Glutamatergic neuron (in vitro differentiated cells): ENCODE measurements around the gene XRCC1. TPM values are rescaled to one million over a fixed set of nuclear protein-coding genes. Genes with fewer than 3 reads are reported as not detected.
A peak's percentile ranks its signal among the peaks of the same experiment; 100 is the strongest.

ENCODE experiments used
- DNase-seq: peaks from one replicate; pipeline ENCODE4 v3.0.0; 2022
- H3K27ac Mint-ChIP-seq: one replicate; pipeline ENCODE4 v1.8.0; 2020; ENCODE audit warnings: mild to moderate bottlenecking, mixed read lengths, inconsistent platforms; ENCODE audit not compliant: unreplicated experiment
- H3K27me3 Mint-ChIP-seq: one replicate; pipeline ENCODE4 v1.8.0; 2020; ENCODE audit warnings: mild to moderate bottlenecking, moderate library complexity, mixed read lengths, inconsistent platforms; ENCODE audit not compliant: unreplicated experiment
- H3K36me3 Mint-ChIP-seq: one replicate; pipeline ENCODE4 v1.8.0; 2020; ENCODE audit warnings: mild to moderate bottlenecking, mixed read lengths, inconsistent platforms; ENCODE audit not compliant: unreplicated experiment
- H3K4me1 Mint-ChIP-seq: one replicate; pipeline ENCODE4 v1.8.0; 2020; ENCODE audit warnings: mild to moderate bottlenecking, low read depth, mixed read lengths, inconsistent platforms; ENCODE audit not compliant: unreplicated experiment
- H3K4me3 Mint-ChIP-seq: one replicate; pipeline ENCODE4 v1.8.0; 2020; ENCODE audit warnings: mild to moderate bottlenecking, mixed read lengths, inconsistent platforms; ENCODE audit not compliant: unreplicated experiment
- H3K9me3 Mint-ChIP-seq: one replicate; pipeline ENCODE4 v1.8.0; 2020; ENCODE audit warnings: mild to moderate bottlenecking, moderate library complexity, mixed read lengths, inconsistent platforms; ENCODE audit not compliant: unreplicated experiment
- CTCF ChIP-seq: fragments of 200-600 bp; sonication (generic); IDR thresholded peaks from one replicate; pipeline ENCODE4 v1.5.0; 2021; ENCODE audit not compliant: partially characterized antibody, unreplicated experiment
- total RNA-seq: library from RNA; stranded (reverse); fragmentation: NEBNext Ultra II Directional; extraction: Animal tissue kit (Norgen Biotek cat#: 25700); gene quantifications from one replicate; pipeline ENCODE4 v1.2.1, GENCODE V29; 2021; ENCODE audit not compliant: unreplicated experiment

XRCC1 gene
- total RNA-seq, 1 donor from 2014 or later: 39.5 TPM

- DNase-seq: no peak
- no peak overlapping the region for H3K4me3 Mint-ChIP-seq
- H3K36me3 Mint-ChIP-seq: peaks cover 26% of the 10 kb centered on the region
- no peak for TF ChIP-seq CTCF
- peaks cover 12% of the 10 kb centered on the region for H3K9me3 Mint-ChIP-seq
- H3K4me1 Mint-ChIP-seq: peaks cover 7% of the 10 kb centered on the region
- peaks cover 12% of the 10 kb centered on the region for H3K27me3 Mint-ChIP-seq
- H3K27ac Mint-ChIP-seq: no peak overlapping the region
Measured at GRCh38 chr19:43616306-43616705, 41.0 kb upstream of the XRCC1 start.

- Mint-ChIP-seq H3K4me1 (no peaks in the 10 kb centered on the region), H3K27ac (no peak overlapping the region), H3K27me3 (peaks cover 6% of the 10 kb centered on the region), H3K36me3 (peaks cover 33% of the 10 kb centered on the region), H3K4me3 (no peak overlapping the region), H3K9me3 (no peaks in the 10 kb centered on the region)
- TF ChIP-seq CTCF: no peak
- no peak for DNase-seq
Measured at GRCh38 chr19:43612374-43612773, 37.0 kb upstream of the XRCC1 start.

- H3K36me3 Mint-ChIP-seq: peaks cover 33% of the 10 kb centered on the region
- no peaks in the 10 kb centered on the region for H3K4me1 Mint-ChIP-seq
- DNase-seq: no peak
- no peaks in the 10 kb centered on the region for H3K9me3 Mint-ChIP-seq
- no peak within 1 kb of the TSS for H3K27ac Mint-ChIP-seq
- TF ChIP-seq CTCF: no peak
- peaks cover 8% of the 10 kb centered on the region for H3K27me3 Mint-ChIP-seq
- peak within 1 kb of the TSS; percentile 46 for H3K4me3 Mint-ChIP-seq
Measured at GRCh38 chr19:43611788-43612187, 36.5 kb upstream of the XRCC1 start, which contains the start of gene SRRM5. SRRM5 (plus strand) TSS chr19:43612088; CDS start chr19:43612122, 34 bp downstream.

GRCh38 chr19:43610493-43610892 lies 35.2 kb upstream of the XRCC1 start:
- no peak for TF ChIP-seq CTCF
- Mint-ChIP-seq H3K9me3 (no peaks in the 10 kb centered on the region), H3K27me3 (peaks cover 9% of the 10 kb centered on the region), H3K36me3 (peaks cover 33% of the 10 kb centered on the region), H3K27ac (no peak overlapping the region), H3K4me3 (no peak overlapping the region), H3K4me1 (no peaks in the 10 kb centered on the region)
- no peak for DNase-seq

- Mint-ChIP-seq H3K4me1 (no peaks in the 10 kb centered on the region), H3K4me3 (no peak overlapping the region), H3K36me3 (peaks cover 33% of the 10 kb centered on the region), H3K27me3 (peaks cover 9% of the 10 kb centered on the region), H3K27ac (no peak overlapping the region), H3K9me3 (no peaks in the 10 kb centered on the region)
- DNase-seq: no peak
- TF ChIP-seq CTCF: no peak
Measured at GRCh38 chr19:43609872-43610271, 34.5 kb upstream of the XRCC1 start.
